Keratinocyte (primary cell): ENCODE measurements around the gene THEM4. TPM values are rescaled to one million over a fixed set of nuclear protein-coding genes. Genes with fewer than 3 reads are reported as not detected.

ENCODE experiments used
- DNase-seq: peaks from one replicate; pipeline ENCODE4 v3.0.0-alpha.2; 2011; ENCODE audit warnings: low read depth, missing footprints, low spot score
- FAIRE-seq: peaks from 2 replicates; lab custom pipeline; 2011; peaks lifted over from hg19 to GRCh38; lab: Jason Lieb, UNC
- H2AFZ ChIP-seq: 2 replicates; pipeline ENCODE4 v1.6.0; 2012; ENCODE audit warnings: low read length, control low read depth, inconsistent platforms; ENCODE audit not compliant: control insufficient read depth
- H3K27ac ChIP-seq: 2 replicates; pipeline ENCODE4 v1.5.1; 2011; ENCODE audit warnings: low read length; ENCODE audit not compliant: control insufficient read depth, insufficient read depth
- H3K27me3 ChIP-seq: 3 replicates; pipeline ENCODE4 v1.6.0; 2011; ENCODE audit warnings: low read length; ENCODE audit not compliant: control insufficient read depth, insufficient read depth; ENCODE audit errors: extremely low read depth
- H3K36me3 ChIP-seq, 2 experiments: 2 replicates in 1 of 2; 3 replicates in 1 of 2; pipeline ENCODE4 v1.5.1; 2011; ENCODE audit warnings: low read length in 2 of 2, mild to moderate bottlenecking in 1 of 2; ENCODE audit not compliant: control insufficient read depth in 2 of 2, insufficient read depth in 2 of 2; ENCODE audit errors: extremely low read depth in 1 of 2
- H3K4me1 ChIP-seq: 3 replicates; pipeline ENCODE4 v1.5.1; 2011; ENCODE audit warnings: low read length; ENCODE audit not compliant: control insufficient read depth, insufficient read depth; ENCODE audit errors: extremely low read depth
- H3K4me2 ChIP-seq: 3 replicates; pipeline ENCODE4 v1.6.0; 2011; ENCODE audit warnings: low read depth, low read length; ENCODE audit not compliant: control insufficient read depth, insufficient read depth; ENCODE audit errors: extremely low read depth
- H3K4me3 ChIP-seq, 3 experiments: fragments of 200-600 bp in 1 of 3; sonication (generic) in 1 of 3; 2 replicates in 2 of 3; 3 replicates in 1 of 3; pipeline ENCODE4 v1.5.1; 2011 to 2016; ENCODE audit warnings: low read length in 3 of 3, mild to moderate bottlenecking in 3 of 3, control low read depth in 2 of 3, inconsistent platforms in 1 of 3, low read depth in 1 of 3, mixed read lengths in 1 of 3, mixed run types in 1 of 3, moderate library complexity in 1 of 3; ENCODE audit not compliant: control insufficient read depth in 2 of 3, insufficient read depth in 2 of 3; ENCODE audit errors: extremely low read depth in 1 of 3
- H3K79me2 ChIP-seq: 2 replicates; pipeline ENCODE4 v1.6.0; 2012; ENCODE audit warnings: low read length; ENCODE audit not compliant: control insufficient read depth, insufficient read depth
- H3K9ac ChIP-seq: 3 replicates; pipeline ENCODE4 v1.6.0; 2011; ENCODE audit warnings: low read length; ENCODE audit not compliant: control insufficient read depth, insufficient read depth; ENCODE audit errors: extremely low read depth
- H3K9me1 ChIP-seq: 3 replicates; pipeline ENCODE4 v1.6.0; 2011; ENCODE audit warnings: low read length; ENCODE audit not compliant: control insufficient read depth, insufficient read depth; ENCODE audit errors: extremely low read depth
- H3K9me3 ChIP-seq: 2 replicates; pipeline ENCODE4 v1.5.1; 2012; ENCODE audit warnings: low read depth, low read length; ENCODE audit not compliant: control insufficient read depth
- H4K20me1 ChIP-seq: 3 replicates; pipeline ENCODE4 v1.6.0; 2011; ENCODE audit warnings: low read length; ENCODE audit not compliant: control insufficient read depth, insufficient read depth; ENCODE audit errors: extremely low read depth
- CTCF ChIP-seq, 3 experiments: IDR thresholded peaks in 1 of 3; conservative IDR thresholded peaks in 1 of 3; optimal IDR thresholded peaks in 1 of 3; 2 replicates in 2 of 3; 3 replicates in 1 of 3; pipeline versions ENCODE3 to v1.5.1; 2011; ENCODE audit warnings: low read length in 3 of 3, mild to moderate bottlenecking in 3 of 3, moderate library complexity in 2 of 3, control low read depth in 1 of 3, inconsistent platforms in 1 of 3; ENCODE audit not compliant: insufficient read depth in 2 of 3; ENCODE audit errors: extremely low read depth in 1 of 3
- EZH2 ChIP-seq: IDR thresholded peaks from one replicate; pipeline ENCODE4 v1.6.1; 2012; ENCODE audit warnings: inconsistent platforms, mild to moderate bottlenecking, low read length, moderate library complexity
- dilution Hi-C: fragments of 300-500 bp; cut with MboI; formaldehyde crosslinking; loops from one replicate; pipeline ENCODE4 v1.7.0; 2020; ENCODE audit warnings: low sequenced_read_pairs; ENCODE audit not compliant: extremely low pct_ligation_motif_present
- polyA plus RNA-seq, 5 experiments: library from polyadenylated mRNA; depleted of rRNA in 3 of 5; stranded (reverse) in 3 of 5; stranded (forward) in 1 of 5; unstranded in 1 of 5; fragments of >200 nt; gene quantifications; 1 replicate in 1 of 5; 2 replicates in 3 of 5; 3 replicates in 1 of 5; pipeline versions ENCODE4 v1.2.1 to v1.2.3, GENCODE V29; 2011 to 2012; ENCODE audit warnings: missing spikeins in 2 of 5, low read depth in 1 of 5, low replicate concordance in 1 of 5

Gene THEM4
- polyA plus RNA-seq, 1 donor (not counting 4 experiments of a cell fraction or from before 2014, with no cell fraction given), result 23.3 TPM

DNA sequence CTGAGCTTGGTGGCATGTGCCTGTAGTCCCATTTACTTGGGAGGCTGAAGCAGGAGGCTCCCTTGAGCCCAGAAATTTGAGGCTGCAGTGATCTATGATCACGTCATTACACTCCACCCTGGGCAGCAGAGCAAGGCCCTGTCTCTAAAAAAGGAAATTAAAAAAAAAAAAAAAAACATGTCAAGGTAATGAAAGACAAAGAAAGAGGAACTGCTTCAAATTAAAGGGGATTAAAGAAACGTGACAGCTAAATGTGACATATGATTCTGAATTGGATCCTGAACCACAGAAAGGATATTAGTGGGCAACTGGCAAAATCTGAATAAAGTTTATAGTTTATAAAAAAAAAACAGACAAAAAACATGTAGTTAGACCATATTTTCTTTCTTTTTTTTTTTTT lies 65.9 kb downstream of the THEM4 start:
- Histone ChIP-seq H3K4me1 (peaks cover 22% of the 10 kb centered on the region), H3K9me1 (no peaks in the 10 kb centered on the region), H2AFZ (no peak overlapping the region), H3K9me3 (no peaks in the 10 kb centered on the region), H3K36me3 (no peaks in the 10 kb centered on the region), H3K4me3 (no peak overlapping the region), H3K27me3 (no peaks in the 10 kb centered on the region), H4K20me1 (no peaks in the 10 kb centered on the region), H3K9ac (no peak overlapping the region), H3K27ac (no peak overlapping the region), H3K4me2 (no peak overlapping the region), H3K79me2 (no peaks in the 10 kb centered on the region)
- dilution Hi-C loops, result no loop called here
- TF ChIP-seq EZH2, result no peak
- TF ChIP-seq CTCF (optimal IDR thresholded peaks at IDR 0.05 in 1 of 3, IDR thresholded peaks at IDR 0.05 in 1 of 3, conservative IDR thresholded peaks at IDR 0.05 in 1 of 3; ENCODE audit: extremely low read depth in 1 of 3, insufficient read depth in 2 of 3, low read length in 3 of 3), result no peak
- FAIRE-seq, result no peak
- no peak for DNase-seq

GRCh38 chr1:151841141-151841540 lies 68.2 kb downstream of the THEM4 start:
- H3K27ac ChIP-seq, result no peak overlapping the region
- DNase-seq, result no peak

More at GRCh38 chr1:151841141-151841540, 68.2 kb downstream of the THEM4 start:
- no peak overlapping the region for H3K9ac ChIP-seq
- FAIRE-seq, result no peak
- no peak overlapping the region for H2AFZ ChIP-seq
- H3K79me2 ChIP-seq, result no peaks in the 10 kb centered on the region
- peaks cover 33% of the 10 kb centered on the region for H3K4me1 ChIP-seq
- no peaks in the 10 kb centered on the region for H4K20me1 ChIP-seq
- TF ChIP-seq EZH2 (no peak), CTCF (optimal IDR thresholded peaks at IDR 0.05 in 1 of 3, IDR thresholded peaks at IDR 0.05 in 1 of 3, conservative IDR thresholded peaks at IDR 0.05 in 1 of 3; ENCODE audit: extremely low read depth in 1 of 3, insufficient read depth in 2 of 3, low read length in 3 of 3) (no peak)
- no peak overlapping the region for H3K4me2 ChIP-seq
- H3K36me3 ChIP-seq, result no peaks in the 10 kb centered on the region
- H3K9me1 ChIP-seq, result peaks cover 2% of the 10 kb centered on the region
- H3K4me3 ChIP-seq, result no peak overlapping the region
- no peaks in the 10 kb centered on the region for H3K27me3 ChIP-seq
- dilution Hi-C loops, result no loop called here
- H3K9me3 ChIP-seq, result no peaks in the 10 kb centered on the region
